B cell (primary cell): ENCODE data around the gene PICK1.

ENCODE experiments used
- EZH2 ChIP-seq: IDR thresholded peaks from 2 replicates; pipeline ENCODE4 v1.6.1; 2012; ENCODE audit warnings: borderline replicate concordance, low read depth, mild to moderate bottlenecking, moderate library complexity, low read length; ENCODE audit not compliant: insufficient read depth, poor library complexity, severe bottlenecking
- TF ChIP-seq, protein P1 (sequence below): fragments of 200-600 bp; IDR thresholded peaks from one replicate; pipeline ENCODE4 v1.8.0; 2022; ENCODE audit warnings: antibody characterized with exemption, mild to moderate bottlenecking

DNA sequence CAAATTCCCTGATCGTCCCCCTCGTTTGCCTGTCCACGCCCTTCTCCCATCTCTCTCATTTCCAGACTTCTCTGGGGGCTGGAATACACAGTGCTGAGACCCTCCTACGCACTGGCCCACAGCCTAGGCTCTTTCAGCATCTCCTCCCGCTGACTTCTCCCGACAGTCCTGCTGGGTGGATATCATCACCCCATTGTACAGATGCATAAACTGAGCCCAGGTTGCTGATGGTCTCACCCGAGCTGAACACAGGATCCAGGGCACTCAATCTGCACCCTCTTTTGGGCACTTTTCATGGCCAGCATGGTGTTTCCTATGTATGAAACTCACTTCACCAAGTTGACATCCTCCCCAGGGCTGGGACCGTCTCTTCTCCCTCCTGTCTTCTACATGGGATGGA lies 31.7 kb upstream of the PICK1 start:
- TF ChIP-seq, protein P1, sequence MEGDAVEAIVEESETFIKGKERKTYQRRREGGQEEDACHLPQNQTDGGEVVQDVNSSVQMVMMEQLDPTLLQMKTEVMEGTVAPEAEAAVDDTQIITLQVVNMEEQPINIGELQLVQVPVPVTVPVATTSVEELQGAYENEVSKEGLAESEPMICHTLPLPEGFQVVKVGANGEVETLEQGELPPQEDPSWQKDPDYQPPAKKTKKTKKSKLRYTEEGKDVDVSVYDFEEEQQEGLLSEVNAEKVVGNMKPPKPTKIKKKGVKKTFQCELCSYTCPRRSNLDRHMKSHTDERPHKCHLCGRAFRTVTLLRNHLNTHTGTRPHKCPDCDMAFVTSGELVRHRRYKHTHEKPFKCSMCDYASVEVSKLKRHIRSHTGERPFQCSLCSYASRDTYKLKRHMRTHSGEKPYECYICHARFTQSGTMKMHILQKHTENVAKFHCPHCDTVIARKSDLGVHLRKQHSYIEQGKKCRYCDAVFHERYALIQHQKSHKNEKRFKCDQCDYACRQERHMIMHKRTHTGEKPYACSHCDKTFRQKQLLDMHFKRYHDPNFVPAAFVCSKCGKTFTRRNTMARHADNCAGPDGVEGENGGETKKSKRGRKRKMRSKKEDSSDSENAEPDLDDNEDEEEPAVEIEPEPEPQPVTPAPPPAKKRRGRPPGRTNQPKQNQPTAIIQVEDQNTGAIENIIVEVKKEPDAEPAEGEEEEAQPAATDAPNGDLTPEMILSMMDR = no peak
- no peak for TF ChIP-seq EZH2
